ENCODE data around the gene HMGN3. TPM values are rescaled to one million over a fixed set of nuclear protein-coding genes. Genes with fewer than 3 reads are reported as not detected.
A peak's percentile ranks its signal among the peaks of the same experiment; 100 is the strongest.

Gene HMGN3
- total and polyA plus RNA-seq, 8 donors: 106 to 274 (median 248) TPM

- Histone ChIP-seq H3K9me3 (no peaks in the 10 kb centered on the region), H3K27ac (no peak overlapping the region), H3K4me3 (no peak overlapping the region), H3K4me1 (no peaks in the 10 kb centered on the region), H3K27me3 (no peaks in the 10 kb centered on the region), H3K36me3 (no peaks in the 10 kb centered on the region)
- no peak for ATAC-seq
- intact Hi-C loops (cut with DNase I): no loop called here
- DNase-seq: no peak
- no peak for TF ChIP-seq CTCF (IDR thresholded peaks at IDR 0.05)
Observed at GRCh38 chr6:79184086-79184485, 50.4 kb downstream of the HMGN3 start.

GRCh38 chr6:79180052-79180451 lies 54.4 kb downstream of the HMGN3 start:
- peak in 1 of 4 donors; percentile 60 for DNase-seq
- no peaks in the 10 kb centered on the region for H3K36me3 ChIP-seq
- no peaks in the 10 kb centered on the region for H3K27me3 ChIP-seq

GRCh38 chr6:79173378-79173777 lies 61.1 kb downstream of the HMGN3 start:
- ATAC-seq (no peak), DNase-seq (no peak)
- no peak overlapping the region for H3K4me3 ChIP-seq
- TF ChIP-seq CTCF (IDR thresholded peaks at IDR 0.05): no peak
- intact Hi-C loops (cut with DNase I): no loop called here
- no peaks in the 10 kb centered on the region for H3K27me3 ChIP-seq
- no peaks in the 10 kb centered on the region for H3K4me1 ChIP-seq
- H3K36me3 ChIP-seq: no peaks in the 10 kb centered on the region
- H3K9me3 ChIP-seq: peaks cover 0 to 2% of the 10 kb centered on the region in 2 donors
- no peak overlapping the region for H3K27ac ChIP-seq

More at GRCh38 chr6:79180052-79180451, 54.4 kb downstream of the HMGN3 start:
- intact Hi-C loops (cut with DNase I): no loop called here
- ATAC-seq: peak; percentile 49
- no peak overlapping the region for H3K4me3 ChIP-seq
- TF ChIP-seq CTCF (IDR thresholded peaks at IDR 0.05): no peak
- no peak overlapping the region for H3K27ac ChIP-seq
- no peaks in the 10 kb centered on the region for H3K4me1 ChIP-seq
- peaks cover 0 to 2% of the 10 kb centered on the region in 2 donors for H3K9me3 ChIP-seq

GRCh38 chr6:79170959-79171358 lies 63.5 kb downstream of the HMGN3 start:
- H3K9me3 ChIP-seq: peaks cover 0 to 2% of the 10 kb centered on the region in 2 donors
- no peaks in the 10 kb centered on the region for H3K27me3 ChIP-seq
- H3K36me3 ChIP-seq: no peaks in the 10 kb centered on the region
- no peak overlapping the region for H3K27ac ChIP-seq
- intact Hi-C loops (cut with DNase I): no loop called here
- no peak for TF ChIP-seq CTCF (IDR thresholded peaks at IDR 0.05)
- H3K4me1 ChIP-seq: no peaks in the 10 kb centered on the region
- DNase-seq: no peak
- H3K4me3 ChIP-seq: no peak overlapping the region
- peak; percentile 85 for ATAC-seq

GRCh38 chr6:79170431-79170830 lies 64.1 kb downstream of the HMGN3 start:
- no peak overlapping the region for H3K27ac ChIP-seq
- ATAC-seq (no peak), DNase-seq (no peak)
- H3K4me1 ChIP-seq: no peaks in the 10 kb centered on the region
- H3K9me3 ChIP-seq: no peaks in the 10 kb centered on the region
- H3K4me3 ChIP-seq: no peak overlapping the region
- no peak for TF ChIP-seq CTCF (IDR thresholded peaks at IDR 0.05)
- no peaks in the 10 kb centered on the region for H3K27me3 ChIP-seq
- H3K36me3 ChIP-seq: no peaks in the 10 kb centered on the region
- intact Hi-C loops (cut with DNase I): no loop called here

Measured in left lung (tissue), 10 donors.